NB4 (cell line): ENCODE measurements around the gene KCNAB2.
A peak's percentile ranks its signal among the peaks of the same experiment; 100 is the strongest.

Experiments used
- DNase-seq: peaks from one replicate; pipeline ENCODE4 v3.0.0; 2010; ENCODE audit warnings: low read depth
- H3K4me3 ChIP-seq: one replicate; pipeline ENCODE4 v1.5.1; 2011; ENCODE audit warnings: mild to moderate bottlenecking, low read depth, low read length, moderate library complexity
- MYC ChIP-seq: IDR thresholded peaks from 2 replicates; pipeline ENCODE4 v1.6.1; 2011; ENCODE audit warnings: low read depth, low read length
- POLR2A ChIP-seq: IDR thresholded peaks from 2 replicates; pipeline ENCODE4 v1.6.1; 2011; ENCODE audit warnings: mild to moderate bottlenecking; ENCODE audit not compliant: insufficient read length; ENCODE audit errors: extremely low read depth
- TF ChIP-seq, protein P1 (sequence below): IDR thresholded peaks from one replicate; pipeline ENCODE4 v1.5.1; 2012; ENCODE audit warnings: low read depth, low read length
- TF ChIP-seq, protein P2 (sequence below): IDR thresholded peaks from 2 replicates; pipeline ENCODE4 v1.6.1; 2011; ENCODE audit warnings: low read depth, low read length

KCNAB2 gene

DNA sequence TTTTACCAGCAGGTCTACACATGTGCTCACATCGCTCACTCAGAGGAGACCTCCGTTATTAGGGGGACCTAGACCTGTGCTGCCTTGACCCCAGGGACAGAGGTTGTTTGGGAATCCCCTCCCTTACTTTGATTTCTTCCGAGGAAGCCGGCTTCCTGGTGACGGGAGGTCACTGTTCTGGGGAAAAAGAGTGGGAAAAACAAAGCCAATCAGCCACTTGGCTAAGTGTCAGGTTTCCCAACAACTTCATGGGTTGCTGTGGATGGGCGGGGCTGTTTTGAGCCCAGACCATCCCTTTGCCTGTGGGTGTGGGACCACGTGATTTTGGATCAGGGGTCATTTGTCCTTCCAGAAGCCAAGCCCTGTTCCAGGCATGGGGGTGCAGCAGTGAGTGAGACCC is 7.1 kb upstream of the KCNAB2 start:
- DNase-seq, result no peak
- no peak for TF ChIP-seq POLR2A
- no peak for TF ChIP-seq MYC
- TF ChIP-seq, protein P1, sequence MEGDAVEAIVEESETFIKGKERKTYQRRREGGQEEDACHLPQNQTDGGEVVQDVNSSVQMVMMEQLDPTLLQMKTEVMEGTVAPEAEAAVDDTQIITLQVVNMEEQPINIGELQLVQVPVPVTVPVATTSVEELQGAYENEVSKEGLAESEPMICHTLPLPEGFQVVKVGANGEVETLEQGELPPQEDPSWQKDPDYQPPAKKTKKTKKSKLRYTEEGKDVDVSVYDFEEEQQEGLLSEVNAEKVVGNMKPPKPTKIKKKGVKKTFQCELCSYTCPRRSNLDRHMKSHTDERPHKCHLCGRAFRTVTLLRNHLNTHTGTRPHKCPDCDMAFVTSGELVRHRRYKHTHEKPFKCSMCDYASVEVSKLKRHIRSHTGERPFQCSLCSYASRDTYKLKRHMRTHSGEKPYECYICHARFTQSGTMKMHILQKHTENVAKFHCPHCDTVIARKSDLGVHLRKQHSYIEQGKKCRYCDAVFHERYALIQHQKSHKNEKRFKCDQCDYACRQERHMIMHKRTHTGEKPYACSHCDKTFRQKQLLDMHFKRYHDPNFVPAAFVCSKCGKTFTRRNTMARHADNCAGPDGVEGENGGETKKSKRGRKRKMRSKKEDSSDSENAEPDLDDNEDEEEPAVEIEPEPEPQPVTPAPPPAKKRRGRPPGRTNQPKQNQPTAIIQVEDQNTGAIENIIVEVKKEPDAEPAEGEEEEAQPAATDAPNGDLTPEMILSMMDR, result no peak
- TF ChIP-seq, protein P2, sequence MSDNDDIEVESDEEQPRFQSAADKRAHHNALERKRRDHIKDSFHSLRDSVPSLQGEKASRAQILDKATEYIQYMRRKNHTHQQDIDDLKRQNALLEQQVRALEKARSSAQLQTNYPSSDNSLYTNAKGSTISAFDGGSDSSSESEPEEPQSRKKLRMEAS, result no peak
- H3K4me3 ChIP-seq, result no peak overlapping the region

DNA sequence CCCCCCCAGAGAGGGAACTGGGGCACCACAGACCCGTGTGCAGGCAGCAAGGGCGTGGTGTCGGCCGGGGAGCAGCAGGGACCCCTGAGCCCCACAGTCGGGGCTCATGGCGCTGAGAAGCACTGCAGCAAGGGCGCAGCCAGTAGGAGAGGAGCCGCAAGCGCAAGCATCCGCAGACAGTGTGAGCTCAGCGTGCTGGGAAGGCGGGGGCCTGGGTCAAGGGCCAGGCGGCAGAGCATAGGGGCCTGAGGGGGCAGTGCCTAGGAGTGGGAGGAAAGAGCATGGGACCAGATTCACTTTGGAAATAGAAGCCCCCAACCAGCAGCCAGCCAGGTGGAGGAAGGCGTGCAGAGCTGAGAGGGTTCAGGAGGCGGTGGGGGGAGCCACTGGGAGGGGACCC is 6.7 kb upstream of the KCNAB2 start:
- H3K4me3 ChIP-seq, result no peak overlapping the region
- no peak for TF ChIP-seq MYC
- TF ChIP-seq, protein P2, result no peak
- TF ChIP-seq, protein P1, result no peak
- no peak for TF ChIP-seq POLR2A
- DNase-seq, result no peak

DNA sequence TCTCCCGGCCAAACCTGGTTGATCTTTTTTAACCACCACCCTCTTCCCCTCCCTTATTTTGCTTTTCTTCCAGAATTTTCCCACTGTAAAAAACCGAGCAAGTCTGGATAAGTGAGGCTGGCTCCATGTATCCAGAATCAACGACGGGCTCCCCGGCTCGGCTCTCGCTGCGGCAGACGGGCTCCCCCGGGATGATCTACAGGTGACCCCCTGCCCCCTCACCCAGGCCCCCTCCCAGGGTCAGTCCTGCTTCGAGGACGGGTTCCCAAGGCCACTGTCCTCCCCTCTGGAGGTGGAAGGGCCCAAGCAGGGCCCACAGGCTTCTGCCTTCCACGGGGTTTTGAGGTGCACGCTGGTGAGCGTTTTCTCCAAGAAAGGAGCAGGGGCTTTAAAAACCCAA is 5.2 kb upstream of the KCNAB2 start:
- no peak for TF ChIP-seq MYC
- TF ChIP-seq, protein P2, result no peak
- TF ChIP-seq, protein P1, result no peak
- no peak for TF ChIP-seq POLR2A
- H3K4me3 ChIP-seq, result no peak overlapping the region
- DNase-seq, result no peak

DNA sequence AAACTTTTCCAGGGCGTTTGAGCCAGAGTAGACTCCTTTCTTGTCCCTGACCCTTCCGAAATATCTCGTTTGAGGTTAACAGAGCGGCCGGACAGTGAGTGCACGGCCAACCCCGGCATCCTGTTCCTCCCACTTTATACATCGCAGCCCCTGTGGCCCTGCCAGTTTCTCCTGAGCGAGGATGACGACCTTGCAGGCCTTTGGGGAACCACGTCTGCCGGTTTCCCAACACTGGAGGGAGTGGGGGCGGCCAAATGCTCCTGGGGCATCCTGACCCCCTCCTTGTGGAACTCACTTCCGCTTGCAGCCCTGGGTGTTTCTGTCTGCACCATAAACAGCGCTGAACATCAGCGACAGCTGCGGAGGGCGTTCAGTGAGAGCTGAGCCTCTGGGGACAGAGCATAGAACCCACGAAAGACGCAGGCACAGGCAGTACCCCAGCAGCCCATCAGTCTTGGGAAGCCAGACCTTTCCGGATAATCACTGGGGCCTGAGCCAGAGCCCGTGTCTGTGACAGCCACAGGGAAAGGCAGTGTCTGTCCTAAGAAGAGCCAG is 4.8 kb upstream of the KCNAB2 start:
- no peak for DNase-seq
- TF ChIP-seq, protein P2, result no peak
- no peak for TF ChIP-seq MYC
- no peak overlapping the region for H3K4me3 ChIP-seq

DNA sequence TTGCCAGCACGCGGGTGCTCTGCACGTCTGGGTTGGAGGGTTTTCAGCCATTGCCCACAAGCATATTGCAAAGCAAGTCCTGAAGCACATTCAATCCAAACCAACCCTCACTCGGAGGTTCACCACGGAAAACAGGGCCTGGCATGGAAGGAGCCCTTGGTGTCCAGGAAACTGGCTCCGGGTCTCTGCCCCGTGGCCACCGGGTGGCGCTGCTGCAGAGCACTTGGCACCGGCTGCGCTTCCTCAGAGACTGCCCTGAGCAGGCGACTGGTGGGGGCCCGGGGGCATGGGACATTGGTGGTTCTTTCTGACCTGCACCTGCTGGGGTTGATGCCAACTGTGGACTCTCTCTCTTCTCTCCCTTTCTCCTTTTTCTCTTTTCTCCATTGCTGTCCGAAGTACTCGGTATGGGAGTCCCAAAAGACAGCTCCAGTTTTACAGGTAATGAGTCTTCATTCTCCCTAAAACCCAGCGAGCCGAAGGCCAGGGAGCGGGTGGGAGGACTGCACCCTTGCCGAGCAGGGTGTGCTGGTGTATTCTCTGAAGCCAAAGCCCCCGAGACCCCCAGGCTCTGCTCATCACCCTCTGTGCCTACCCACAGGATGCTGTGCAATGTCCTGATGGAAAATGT is 4.1 kb upstream of the KCNAB2 start:
- TF ChIP-seq, protein P1, result peak; percentile 64
- TF ChIP-seq MYC (no peak), POLR2A (no peak)
- TF ChIP-seq, protein P2, result no peak
- H3K4me3 ChIP-seq, result no peak overlapping the region
- peak; percentile 46 for DNase-seq

DNA sequence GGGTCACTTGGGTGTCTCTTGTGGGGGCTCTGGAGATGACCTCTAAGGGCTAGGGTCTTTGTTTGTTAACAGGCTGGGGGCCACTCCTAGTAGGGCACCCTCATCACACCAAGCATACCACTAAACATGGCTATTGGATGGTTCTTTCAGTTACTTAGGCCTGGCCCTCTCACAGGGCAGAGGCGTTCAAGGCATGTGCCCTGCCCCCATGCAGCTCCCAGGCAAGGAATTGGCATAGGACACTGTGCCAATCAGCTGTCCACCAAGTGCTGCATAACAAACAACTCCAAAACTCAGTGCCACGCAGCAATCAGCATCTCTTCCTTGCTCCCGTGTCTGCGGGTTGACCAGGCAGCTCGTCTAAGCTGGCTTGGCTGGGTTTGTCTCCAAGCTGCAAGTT is 2.1 kb upstream of the KCNAB2 start:
- no peak for DNase-seq
- H3K4me3 ChIP-seq, result no peak overlapping the region

More for the DNA sequence above, 2.1 kb upstream of the KCNAB2 start:
- TF ChIP-seq, protein P2, result no peak
- TF ChIP-seq, protein P1, result no peak
- TF ChIP-seq POLR2A (no peak), MYC (no peak)
